Stimulated activated effector memory CD8-positive, alpha-beta T cell treated with anti-CD3 and anti-CD28 coated beads, Interleukin-12 subunit alpha, Interleukin-12 subunit beta, amount 100 ng/mL, for 72 hours (primary cell): ENCODE data around the gene CREB3.

Experiments used
- ATAC-seq: fragments of 150-1000 bp; cut with Tn5 transposase; 2 replicates; pipeline ENCODE4 v1.10.0; 2021
- DNase-seq, 2 donors: peaks; one replicate each; pipeline ENCODE4 v3.0.0; 2021 to 2022; ENCODE audit warnings: low spot score in 2 of 2
- H3K27ac Mint-ChIP-seq: one replicate; pipeline ENCODE4 v1.8.0; 2022; ENCODE audit warnings: mild to moderate bottlenecking, mixed read lengths
- H3K36me3 Mint-ChIP-seq: one replicate; pipeline ENCODE4 v1.8.0; 2022; ENCODE audit warnings: mild to moderate bottlenecking, mixed read lengths
- H3K4me1 Mint-ChIP-seq: one replicate; pipeline ENCODE4 v1.8.0; 2022; ENCODE audit warnings: mixed read lengths
- H3K4me3 Mint-ChIP-seq: one replicate; pipeline ENCODE4 v1.8.0; 2022; ENCODE audit warnings: mild to moderate bottlenecking, mixed read lengths
- H3K9me3 Mint-ChIP-seq: one replicate; pipeline ENCODE4 v1.8.0; 2022; ENCODE audit warnings: mixed read lengths

The CREB3 gene

DNA sequence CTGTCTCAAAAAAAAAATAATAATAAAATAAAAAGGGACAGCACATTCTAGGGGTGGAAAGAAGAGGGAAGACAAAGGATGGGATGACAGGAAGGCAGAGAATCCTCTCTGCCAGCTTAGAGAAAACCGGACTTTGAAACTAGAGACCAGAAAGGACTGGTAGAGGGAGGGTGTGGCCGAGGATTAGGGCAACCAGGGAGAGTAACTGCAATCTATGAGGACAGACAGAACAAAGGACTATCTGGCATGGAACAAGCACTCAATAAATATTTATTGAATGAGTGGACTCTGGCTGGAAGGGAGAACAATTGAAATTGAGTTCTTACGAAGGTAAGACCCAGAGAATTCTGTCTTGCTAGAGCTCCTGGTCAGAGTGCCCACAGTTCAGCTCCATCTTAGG is 14.1 kb downstream of the CREB3 start:
- Mint-ChIP-seq H3K9me3 (no peaks in the 10 kb centered on the region), H3K36me3 (peaks cover 65% of the 10 kb centered on the region), H3K4me1 (peaks cover 63% of the 10 kb centered on the region), H3K4me3 (peak overlapping the region; percentile 93), H3K27ac (peak overlapping the region; percentile 93)
- ATAC-seq (no peak), DNase-seq (no peak)

DNA sequence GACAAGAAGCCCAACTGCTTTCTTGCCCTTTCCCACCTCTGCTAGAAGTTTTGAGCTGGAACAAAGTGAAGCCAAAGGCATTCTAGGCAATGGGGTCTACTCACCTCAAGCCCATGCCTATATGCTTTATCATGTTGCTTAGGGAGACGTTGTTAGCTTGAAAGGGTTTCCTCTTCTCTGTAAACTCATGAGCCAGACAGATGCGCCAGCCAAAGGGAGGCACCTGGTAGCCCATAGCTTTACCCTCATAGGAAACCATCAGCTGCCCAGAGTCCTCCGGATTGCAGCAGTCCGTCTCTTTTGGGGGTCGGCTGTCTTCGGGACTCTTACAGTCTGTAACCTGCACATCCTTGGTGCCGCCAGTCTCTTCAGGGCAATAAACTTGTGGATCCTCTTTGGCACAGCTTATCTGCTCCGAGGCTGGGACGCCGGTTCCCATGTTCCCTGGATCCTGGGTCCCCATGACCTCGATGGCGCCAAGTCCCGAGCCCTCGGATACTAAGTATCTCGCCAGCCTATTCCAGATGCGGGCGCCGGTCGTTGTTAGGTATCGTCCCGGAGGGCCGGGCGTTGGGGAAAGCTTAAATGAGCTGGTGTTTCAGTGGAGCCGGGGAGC is 15.9 kb downstream of the CREB3 start:
- peak; percentile 2 for ATAC-seq
- DNase-seq = no peak
- peak overlapping the region; percentile 93 for H3K4me3 Mint-ChIP-seq
- H3K9me3 Mint-ChIP-seq = no peaks in the 10 kb centered on the region
- H3K36me3 Mint-ChIP-seq = peaks cover 65% of the 10 kb centered on the region
- peaks cover 51% of the 10 kb centered on the region for H3K4me1 Mint-ChIP-seq
- peak overlapping the region; percentile 93 for H3K27ac Mint-ChIP-seq

DNA sequence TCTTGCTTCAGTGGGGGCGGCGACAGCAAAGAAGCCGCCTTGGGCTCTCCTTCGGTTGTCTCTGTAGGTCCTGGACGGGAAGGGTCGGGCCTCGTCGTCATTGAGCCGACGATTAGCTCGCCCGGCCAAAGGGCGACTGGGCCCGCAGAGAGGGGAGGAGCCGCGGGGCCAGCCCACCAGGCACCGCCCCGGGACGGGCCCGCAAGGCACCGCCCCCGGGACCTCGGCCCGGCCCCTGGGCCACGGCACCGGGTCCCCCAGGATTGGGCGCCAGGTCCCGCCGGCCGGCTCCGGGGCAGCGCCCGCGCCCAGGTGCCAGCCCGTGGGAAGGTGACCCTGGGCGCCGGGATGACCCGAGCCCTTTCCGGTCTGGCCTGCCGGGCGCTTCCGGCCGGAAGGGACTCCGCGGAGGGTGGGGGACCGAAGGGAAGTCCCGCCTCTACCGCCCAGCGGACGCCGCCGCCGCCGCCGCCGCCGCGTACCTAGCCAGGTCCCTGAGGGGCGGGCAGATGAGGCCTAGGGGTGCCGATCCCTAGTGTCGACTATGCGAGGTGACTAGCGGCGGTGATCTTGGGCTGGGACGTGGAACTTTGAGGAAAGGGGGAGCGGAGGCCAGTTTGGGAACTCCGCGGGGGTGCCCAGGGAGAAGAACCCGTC is 16.5 kb downstream of the CREB3 start, which contains the start of the genes GBA2 and RGP1:
Gene GBA2 (minus strand): TSS at position 371 of the 657 bp plus-strand sequence. CDS start 524 bp downstream, outside the sequence.
Gene RGP1 (plus strand): TSS at position 430 of the 657 bp plus-strand sequence. CDS start 469 bp downstream, outside the sequence.
- Mint-ChIP-seq H3K9me3 (no peaks in the 10 kb centered on the region), H3K4me3 (peak within 1 kb of the TSS; percentile 93), H3K4me1 (peaks cover 46% of the 10 kb centered on the region), H3K27ac (peak within 1 kb of the TSS; percentile 93), H3K36me3 (peaks cover 64% of the 10 kb centered on the region)
- DNase-seq (peak; percentile 72 to 88), ATAC-seq (peak; percentile 89)

DNA sequence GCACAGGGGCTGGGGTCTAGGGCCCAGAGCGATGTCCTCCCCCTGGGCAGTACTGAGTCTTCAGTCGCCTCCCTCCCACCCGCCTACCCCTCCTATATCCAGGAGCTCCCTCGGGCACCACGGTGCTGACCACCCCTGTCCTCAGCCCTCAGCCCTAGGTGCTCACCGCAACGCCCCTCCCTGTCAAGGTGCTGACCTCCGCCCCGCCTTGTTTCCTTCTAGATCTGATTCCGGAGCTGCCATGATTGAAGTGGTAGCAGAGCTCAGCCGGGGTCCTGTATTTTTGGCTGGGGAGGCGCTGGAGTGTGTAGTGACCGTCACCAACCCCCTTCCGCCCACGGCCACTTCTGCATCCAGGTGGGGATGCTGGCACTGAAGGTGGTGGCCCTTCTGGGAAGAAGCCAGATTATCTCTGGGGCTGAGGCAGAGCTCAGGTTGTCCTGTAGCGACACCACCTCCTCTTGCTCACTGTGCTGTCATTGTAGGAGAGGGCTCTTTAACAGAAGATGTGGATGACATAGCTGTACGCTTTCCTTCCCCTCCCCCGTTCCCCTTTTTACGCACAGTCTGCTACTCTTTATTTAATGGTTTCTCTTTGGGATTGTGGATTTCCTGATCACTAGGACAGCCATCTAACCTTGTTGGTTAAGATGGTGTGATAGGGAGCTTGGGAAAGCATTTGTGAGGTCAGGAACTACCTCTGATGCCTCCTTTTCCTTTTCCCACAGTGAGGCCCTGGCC is 17.2 kb downstream of the CREB3 start:
- Mint-ChIP-seq H3K4me3 (peak overlapping the region; percentile 93), H3K9me3 (no peaks in the 10 kb centered on the region), H3K27ac (peak overlapping the region; percentile 93), H3K36me3 (peaks cover 57% of the 10 kb centered on the region), H3K4me1 (peaks cover 40% of the 10 kb centered on the region)
- DNase-seq (peak in 1 of 2 donors; percentile 73), ATAC-seq (peak; percentile 56)

DNA sequence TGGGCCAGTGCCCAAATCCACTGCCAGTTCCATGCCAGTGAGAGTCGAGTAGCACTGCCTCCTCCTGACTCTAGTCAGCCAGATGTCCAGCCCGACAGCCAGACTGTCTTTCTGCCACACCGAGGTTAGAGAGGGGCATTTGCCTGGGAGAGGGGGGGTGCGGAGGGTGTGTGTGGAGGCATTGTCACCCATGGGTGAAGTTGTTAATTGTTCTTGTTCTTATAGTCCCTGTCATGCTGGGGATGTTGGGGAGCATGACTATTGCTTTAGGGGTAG is 17.7 kb downstream of the CREB3 start:
- DNase-seq (no peak), ATAC-seq (no peak)
- Mint-ChIP-seq H3K9me3 (no peaks in the 10 kb centered on the region), H3K4me3 (peak overlapping the region; percentile 93), H3K36me3 (peaks cover 55% of the 10 kb centered on the region), H3K4me1 (peaks cover 36% of the 10 kb centered on the region), H3K27ac (peak overlapping the region; percentile 93)

DNA sequence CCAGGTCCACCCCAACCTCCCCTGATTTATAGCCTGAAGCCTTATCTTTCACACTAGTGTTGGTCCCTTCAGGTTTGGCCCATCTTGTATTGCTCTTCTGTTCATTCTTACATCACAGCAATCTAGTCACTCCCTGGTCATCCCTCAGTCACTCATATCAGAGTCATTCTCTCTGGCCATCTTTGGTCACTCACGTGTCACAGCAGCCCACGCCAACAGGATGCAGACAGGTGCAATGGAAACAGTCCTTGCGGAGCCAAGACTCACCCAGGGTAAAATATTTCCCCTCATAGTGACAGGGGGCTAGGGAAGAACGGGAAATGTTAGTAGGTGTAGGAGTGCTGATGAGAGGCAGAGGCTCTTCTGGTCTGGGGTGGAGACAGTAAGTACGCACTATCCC is 21.0 kb downstream of the CREB3 start:
- no peak overlapping the region for H3K27ac Mint-ChIP-seq
- no peaks in the 10 kb centered on the region for H3K9me3 Mint-ChIP-seq
- peaks cover 33% of the 10 kb centered on the region for H3K4me1 Mint-ChIP-seq
- ATAC-seq = no peak
- DNase-seq = no peak
- no peak overlapping the region for H3K4me3 Mint-ChIP-seq
- H3K36me3 Mint-ChIP-seq = peaks cover 59% of the 10 kb centered on the region

DNA sequence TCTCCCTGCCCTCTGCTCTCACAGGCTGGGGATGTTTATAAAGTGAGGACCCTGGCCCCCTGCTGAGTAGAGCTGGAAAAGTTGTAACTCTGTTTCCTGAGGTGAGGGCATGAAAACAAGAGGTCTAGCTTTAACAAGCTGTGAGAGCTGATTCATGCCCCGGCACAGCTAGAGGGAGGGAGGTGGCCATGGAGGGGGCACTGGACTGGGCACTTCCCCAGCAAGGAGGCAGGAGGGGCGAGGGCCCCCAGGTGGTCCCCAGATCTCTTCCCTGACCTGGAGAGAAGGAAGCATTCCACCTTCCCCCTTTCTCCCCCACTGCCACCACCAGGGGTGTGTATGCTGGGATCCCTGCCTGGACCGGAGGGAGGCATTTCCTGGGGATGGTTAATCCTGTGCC is 21.8 kb downstream of the CREB3 start, which contains the start of gene MSMP:
Gene MSMP (minus strand): TSS at position 13 of the 400 bp plus-strand sequence. CDS start 147 bp downstream, outside the sequence.
- DNase-seq (no peak), ATAC-seq (no peak)
- Mint-ChIP-seq H3K9me3 (no peaks in the 10 kb centered on the region), H3K4me3 (no peak within 1 kb of the TSS), H3K27ac (no peak within 1 kb of the TSS), H3K4me1 (peaks cover 39% of the 10 kb centered on the region), H3K36me3 (peaks cover 56% of the 10 kb centered on the region)

DNA sequence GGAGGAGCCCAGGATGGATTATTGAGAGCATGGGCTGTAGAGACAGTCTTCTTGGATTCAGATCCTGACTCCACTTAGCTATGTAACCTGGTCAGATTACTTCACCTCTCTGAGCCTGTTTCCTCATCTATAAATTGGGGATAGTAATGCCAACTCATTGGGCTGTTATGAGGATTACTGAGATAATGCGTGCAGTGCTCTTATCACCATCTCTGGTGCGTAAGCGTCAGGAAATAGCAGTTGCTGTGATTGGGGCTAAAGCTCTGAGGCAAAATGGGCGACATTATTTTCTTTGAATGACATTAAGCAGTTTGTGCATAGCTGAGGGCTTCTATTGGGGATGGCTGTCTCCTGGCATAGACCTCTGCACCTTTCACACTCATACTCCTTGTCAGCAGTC is 22.6 kb downstream of the CREB3 start:
- no peaks in the 10 kb centered on the region for H3K9me3 Mint-ChIP-seq
- no peak for ATAC-seq

DNA sequence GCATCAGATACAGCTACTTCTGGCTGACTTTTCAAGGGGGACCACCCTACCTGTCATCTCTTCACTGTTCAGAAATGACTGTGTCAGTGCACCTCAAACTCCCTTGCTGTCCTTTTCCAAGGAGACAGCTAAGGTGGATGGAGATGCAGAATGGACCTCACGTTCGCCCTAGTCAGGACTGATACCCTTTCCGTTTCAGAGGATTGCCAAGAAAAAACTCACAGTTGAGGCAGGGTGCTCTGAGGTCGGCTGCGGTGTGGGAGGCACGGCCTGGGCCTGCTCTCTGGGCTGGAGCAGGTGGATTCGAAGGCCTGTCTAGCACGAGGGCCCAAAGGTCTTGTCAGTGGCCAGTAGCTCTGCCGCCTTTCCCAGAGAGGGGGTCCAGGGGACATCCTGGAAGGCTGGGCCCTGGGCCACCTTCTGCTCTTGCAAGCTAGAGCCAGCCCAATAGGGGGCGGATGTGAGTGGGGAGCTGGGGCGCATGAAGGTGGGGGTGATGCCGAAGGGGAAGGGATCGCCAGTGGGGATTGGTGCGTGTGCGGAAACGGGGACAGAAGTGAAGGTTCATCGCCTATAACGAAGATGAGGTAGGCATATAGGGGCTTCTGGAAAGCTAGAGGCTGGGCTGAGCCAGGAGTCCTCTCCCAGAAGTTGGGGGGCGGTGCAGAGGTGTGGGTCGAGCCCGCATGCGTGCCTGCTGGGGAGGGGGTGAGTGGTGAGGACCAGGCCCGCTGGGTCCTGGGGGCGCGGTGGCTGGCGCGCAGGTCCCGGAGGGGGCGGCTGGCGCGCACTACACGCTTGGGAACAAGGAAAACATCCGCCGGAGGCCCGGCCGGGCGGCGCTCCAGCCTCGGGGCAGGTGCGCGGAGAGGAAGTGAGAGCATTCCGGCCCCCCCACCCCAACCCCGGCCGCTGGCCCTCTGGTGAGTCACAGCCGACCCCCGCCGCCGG is 24.1 kb downstream of the CREB3 start:
- peaks cover 38% of the 10 kb centered on the region for H3K4me1 Mint-ChIP-seq
- peaks cover 40% of the 10 kb centered on the region for H3K36me3 Mint-ChIP-seq
- peak overlapping the region; percentile 94 for H3K4me3 Mint-ChIP-seq
- peak; percentile 88 for ATAC-seq
- peak overlapping the region; percentile 98 for H3K27ac Mint-ChIP-seq
- no peaks in the 10 kb centered on the region for H3K9me3 Mint-ChIP-seq
- DNase-seq = peak; percentile 72 to 91

More for the DNA sequence above, 22.6 kb downstream of the CREB3 start:
- Mint-ChIP-seq H3K27ac (no peak overlapping the region), H3K4me3 (no peak overlapping the region), H3K36me3 (peaks cover 48% of the 10 kb centered on the region), H3K4me1 (peaks cover 39% of the 10 kb centered on the region)
- DNase-seq = no peak

DNA sequence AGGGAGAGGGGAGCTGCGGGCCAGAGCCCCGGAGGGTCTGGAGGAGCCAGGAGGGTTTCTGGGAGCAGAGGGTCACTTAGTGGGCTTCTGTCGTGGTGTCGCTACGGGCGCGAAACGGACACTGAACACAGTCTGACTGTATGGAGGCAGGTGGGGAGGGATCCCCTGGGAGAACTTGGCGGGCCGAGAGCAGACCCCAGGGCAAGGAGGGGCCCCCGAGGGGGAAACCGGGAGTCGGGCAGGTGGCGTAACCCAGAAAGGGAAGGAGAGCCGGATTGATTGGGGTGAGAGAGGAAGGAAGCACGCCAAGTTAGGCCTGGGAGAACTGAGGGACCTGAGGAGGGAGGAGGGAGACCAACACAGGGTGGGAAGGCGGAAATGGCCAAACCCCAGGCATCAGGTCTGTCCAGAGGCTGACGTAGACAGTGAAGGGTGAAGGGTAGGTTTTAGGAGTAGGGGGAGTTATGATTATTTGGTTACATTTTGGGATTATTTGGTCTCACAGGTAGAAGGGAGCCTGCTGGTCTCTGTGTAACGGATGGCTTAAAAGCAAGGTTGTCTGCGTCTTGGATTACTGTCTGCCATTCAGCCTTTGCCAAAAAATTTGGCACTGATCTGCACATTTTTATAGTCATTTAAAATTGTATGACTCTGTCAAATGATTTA is 24.9 kb downstream of the CREB3 start:
- Mint-ChIP-seq H3K36me3 (peaks cover 31% of the 10 kb centered on the region), H3K27ac (peak overlapping the region; percentile 98), H3K4me1 (peaks cover 38% of the 10 kb centered on the region), H3K9me3 (no peaks in the 10 kb centered on the region), H3K4me3 (peak overlapping the region; percentile 94)
- ATAC-seq = peak; percentile 51
- peak; percentile 20 to 78 for DNase-seq

DNA sequence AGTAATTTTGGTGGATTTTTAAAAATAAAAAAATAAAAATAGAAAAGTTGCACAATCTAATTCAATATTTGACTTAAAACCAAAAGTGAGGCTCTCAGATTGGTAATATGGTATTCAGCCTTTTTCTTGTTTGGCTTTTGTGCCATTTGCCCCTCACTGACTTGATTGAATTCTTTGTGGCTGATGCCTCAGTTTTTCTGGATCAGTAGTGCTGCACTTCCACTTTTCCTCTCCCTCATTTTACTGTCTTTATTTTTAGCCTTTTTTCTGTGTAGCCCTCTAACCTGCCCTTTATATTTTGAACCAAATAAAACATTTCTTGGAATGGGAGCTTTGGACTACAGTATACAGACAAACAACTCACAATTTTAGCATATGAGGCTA is 25.4 kb downstream of the CREB3 start:
- DNase-seq (no peak), ATAC-seq (no peak)

DNA sequence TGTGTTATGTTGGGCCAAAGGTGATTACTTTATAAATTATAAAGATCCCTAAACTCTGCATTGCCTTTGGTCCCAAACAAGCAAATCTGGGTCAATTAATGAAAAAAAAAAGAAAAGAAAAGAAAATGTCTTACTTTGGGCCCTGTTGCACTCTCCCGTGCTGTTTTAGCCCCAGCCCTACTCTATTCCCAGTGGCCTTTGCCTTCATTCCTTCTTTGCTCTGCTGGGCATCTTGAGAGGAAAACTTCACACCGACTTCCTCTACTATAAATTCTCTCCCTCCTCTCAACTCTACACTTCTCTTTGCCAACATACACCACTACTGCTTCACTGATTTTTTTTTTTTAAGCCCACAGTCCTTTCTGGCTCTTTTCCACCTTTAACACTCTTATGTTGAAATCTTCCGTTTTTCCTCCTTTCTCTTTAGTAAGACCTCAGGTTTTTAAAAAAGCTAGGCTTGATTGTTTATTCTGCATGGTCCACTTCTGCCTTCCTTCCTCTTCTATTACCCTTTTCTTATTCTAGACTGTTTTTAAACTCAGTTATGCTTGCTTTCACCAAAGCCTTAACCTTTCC is 26.1 kb downstream of the CREB3 start:
- H3K4me3 Mint-ChIP-seq = peak overlapping the region; percentile 94
- no peaks in the 10 kb centered on the region for H3K9me3 Mint-ChIP-seq
- H3K27ac Mint-ChIP-seq = no peak overlapping the region
- DNase-seq (no peak), ATAC-seq (no peak)
- H3K4me1 Mint-ChIP-seq = peaks cover 43% of the 10 kb centered on the region
- H3K36me3 Mint-ChIP-seq = peaks cover 21% of the 10 kb centered on the region

More for the DNA sequence above, 25.4 kb downstream of the CREB3 start:
- Mint-ChIP-seq H3K27ac (peak overlapping the region; percentile 98), H3K9me3 (no peaks in the 10 kb centered on the region), H3K4me1 (peaks cover 38% of the 10 kb centered on the region), H3K4me3 (peak overlapping the region; percentile 94), H3K36me3 (peaks cover 26% of the 10 kb centered on the region)

DNA sequence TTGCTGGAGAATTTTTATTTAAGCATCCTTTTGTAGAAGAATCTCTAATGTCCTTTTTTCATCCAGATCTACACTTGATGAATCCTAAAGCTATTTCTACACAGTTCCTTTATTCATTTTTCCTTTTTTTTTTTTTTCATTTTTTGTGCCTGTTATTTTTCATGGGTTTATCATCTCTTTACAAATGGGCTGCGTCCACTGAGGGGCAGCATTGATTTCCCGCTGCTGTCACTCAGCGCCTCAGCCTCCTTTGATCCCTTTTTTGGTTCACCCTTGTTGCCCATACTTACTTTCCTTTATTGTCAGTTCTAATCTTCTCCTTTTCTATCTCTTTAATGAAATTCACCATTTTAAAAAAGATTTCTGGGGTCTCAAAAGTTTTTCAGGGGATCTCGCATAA is 27.3 kb downstream of the CREB3 start:
- no peak for DNase-seq
- Mint-ChIP-seq H3K4me1 (peaks cover 43% of the 10 kb centered on the region), H3K4me3 (no peak overlapping the region), H3K27ac (no peak overlapping the region), H3K9me3 (no peaks in the 10 kb centered on the region), H3K36me3 (peaks cover 23% of the 10 kb centered on the region)
- ATAC-seq = no peak

DNA sequence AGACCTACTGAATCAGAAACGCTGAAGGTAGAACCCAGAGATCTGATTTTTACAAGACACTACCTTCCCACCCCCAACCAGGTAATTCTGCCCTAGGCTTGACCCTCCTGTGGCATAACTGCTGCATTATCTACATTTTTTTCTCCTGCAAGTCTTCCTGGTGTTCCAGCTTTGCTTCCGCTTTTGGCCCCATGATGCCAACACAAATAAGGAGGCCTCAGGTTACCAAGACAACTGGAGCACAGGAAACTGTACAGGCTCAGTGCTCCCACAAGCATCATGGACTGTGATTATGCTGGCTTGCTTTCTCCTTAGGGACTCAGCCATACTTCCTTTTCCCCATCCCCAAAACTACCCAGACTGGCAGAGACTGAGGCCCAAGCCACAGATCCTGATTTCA is 28.2 kb downstream of the CREB3 start:
- H3K4me3 Mint-ChIP-seq = no peak overlapping the region
- H3K4me1 Mint-ChIP-seq = peaks cover 43% of the 10 kb centered on the region
- DNase-seq (no peak), ATAC-seq (no peak)
- H3K27ac Mint-ChIP-seq = no peak overlapping the region
- H3K36me3 Mint-ChIP-seq = peaks cover 23% of the 10 kb centered on the region
- H3K9me3 Mint-ChIP-seq = no peaks in the 10 kb centered on the region
